ENCODE results near the gene ADGRF3. TPM values are rescaled to one million over a fixed set of nuclear protein-coding genes. Genes with fewer than 3 reads are reported as not detected.

ADGRF3 gene
- polyA plus RNA-seq, 1 of the 3 experiments (the other 2 are of a cell fraction), result 0.31 TPM

- Histone ChIP-seq H3K36me3 (replicated peaks in 1 of 2; ENCODE audit: control insufficient read depth in 1 of 2, insufficient read depth in 2 of 2, low read length in 1 of 2) (no peaks in the 10 kb centered on the region), H3K4me1 (ENCODE audit: control insufficient read depth in 1 of 2, insufficient read depth in 2 of 2, low read depth in 1 of 2, low read length in 1 of 2) (peaks cover 10 to 23% of the 10 kb centered on the region in 2 experiments; a peak in 3 of 4 replicates), H3K27me3 (ENCODE audit: insufficient read depth) (no peaks in the 10 kb centered on the region), H2AFZ (ENCODE audit: low read depth) (peak overlapping the region; percentile 80), H3K79me2 (ENCODE audit: insufficient read depth) (peaks cover 56% of the 10 kb centered on the region), H3K4me2 (peak overlapping the region; percentile 71), H3K9ac (peak overlapping the region; percentile 79), H3K4me3 (ENCODE audit: low read depth in 2 of 2, low read length in 1 of 2) (peak overlapping the region; percentile 90 to 95), H3K9me2 (no peaks in the 10 kb centered on the region), H3F3A (replicated peaks; ENCODE audit: insufficient read depth) (peaks cover 15% of the 10 kb centered on the region), H3K9me3 (no peaks in the 10 kb centered on the region), H4K20me1 (ENCODE audit: insufficient read depth) (no peaks in the 10 kb centered on the region; the same call in 1 of the 2 replicates), H3K27ac (ENCODE audit: low read depth in 2 of 2, low read length in 1 of 2) (peak overlapping the region; percentile 87 to 95)
- TF ChIP-seq, protein P1, sequence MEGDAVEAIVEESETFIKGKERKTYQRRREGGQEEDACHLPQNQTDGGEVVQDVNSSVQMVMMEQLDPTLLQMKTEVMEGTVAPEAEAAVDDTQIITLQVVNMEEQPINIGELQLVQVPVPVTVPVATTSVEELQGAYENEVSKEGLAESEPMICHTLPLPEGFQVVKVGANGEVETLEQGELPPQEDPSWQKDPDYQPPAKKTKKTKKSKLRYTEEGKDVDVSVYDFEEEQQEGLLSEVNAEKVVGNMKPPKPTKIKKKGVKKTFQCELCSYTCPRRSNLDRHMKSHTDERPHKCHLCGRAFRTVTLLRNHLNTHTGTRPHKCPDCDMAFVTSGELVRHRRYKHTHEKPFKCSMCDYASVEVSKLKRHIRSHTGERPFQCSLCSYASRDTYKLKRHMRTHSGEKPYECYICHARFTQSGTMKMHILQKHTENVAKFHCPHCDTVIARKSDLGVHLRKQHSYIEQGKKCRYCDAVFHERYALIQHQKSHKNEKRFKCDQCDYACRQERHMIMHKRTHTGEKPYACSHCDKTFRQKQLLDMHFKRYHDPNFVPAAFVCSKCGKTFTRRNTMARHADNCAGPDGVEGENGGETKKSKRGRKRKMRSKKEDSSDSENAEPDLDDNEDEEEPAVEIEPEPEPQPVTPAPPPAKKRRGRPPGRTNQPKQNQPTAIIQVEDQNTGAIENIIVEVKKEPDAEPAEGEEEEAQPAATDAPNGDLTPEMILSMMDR (IDR thresholded peaks at IDR 0.05), result no peak
- TF ChIP-seq SIN3A (IDR thresholded peaks at IDR 0.05; ENCODE audit: borderline replicate concordance, low read depth, low read length) (no peak), JUND (IDR thresholded peaks at IDR 0.05) (peak; percentile 33; the same call in 1 of the 2 replicates), FOSL2 (IDR thresholded peaks at IDR 0.05; ENCODE audit: borderline replicate concordance, low read depth) (peak; percentile 41; the same call in 1 of the 2 replicates), RXRA (IDR thresholded peaks at IDR 0.05; ENCODE audit: borderline replicate concordance, low read depth) (no peak), TCF12 (IDR thresholded peaks at IDR 0.05) (no peak), NFIC (IDR thresholded peaks at IDR 0.05; ENCODE audit: borderline replicate concordance) (no peak), YY1 (IDR thresholded peaks at IDR 0.05; ENCODE audit: low read depth) (no peak), IRF3 (IDR thresholded peaks at IDR 0.05; ENCODE audit: low read depth, low read length) (no peak), USF2 (IDR thresholded peaks at IDR 0.05; ENCODE audit: borderline replicate concordance, low read depth, low read length) (no peak), TEAD4 (IDR thresholded peaks at IDR 0.05; ENCODE audit: borderline replicate concordance, insufficient read depth) (no peak), GABPA (IDR thresholded peaks at IDR 0.05; ENCODE audit: low read depth) (no peak)
- TF ChIP-seq, protein P2, sequence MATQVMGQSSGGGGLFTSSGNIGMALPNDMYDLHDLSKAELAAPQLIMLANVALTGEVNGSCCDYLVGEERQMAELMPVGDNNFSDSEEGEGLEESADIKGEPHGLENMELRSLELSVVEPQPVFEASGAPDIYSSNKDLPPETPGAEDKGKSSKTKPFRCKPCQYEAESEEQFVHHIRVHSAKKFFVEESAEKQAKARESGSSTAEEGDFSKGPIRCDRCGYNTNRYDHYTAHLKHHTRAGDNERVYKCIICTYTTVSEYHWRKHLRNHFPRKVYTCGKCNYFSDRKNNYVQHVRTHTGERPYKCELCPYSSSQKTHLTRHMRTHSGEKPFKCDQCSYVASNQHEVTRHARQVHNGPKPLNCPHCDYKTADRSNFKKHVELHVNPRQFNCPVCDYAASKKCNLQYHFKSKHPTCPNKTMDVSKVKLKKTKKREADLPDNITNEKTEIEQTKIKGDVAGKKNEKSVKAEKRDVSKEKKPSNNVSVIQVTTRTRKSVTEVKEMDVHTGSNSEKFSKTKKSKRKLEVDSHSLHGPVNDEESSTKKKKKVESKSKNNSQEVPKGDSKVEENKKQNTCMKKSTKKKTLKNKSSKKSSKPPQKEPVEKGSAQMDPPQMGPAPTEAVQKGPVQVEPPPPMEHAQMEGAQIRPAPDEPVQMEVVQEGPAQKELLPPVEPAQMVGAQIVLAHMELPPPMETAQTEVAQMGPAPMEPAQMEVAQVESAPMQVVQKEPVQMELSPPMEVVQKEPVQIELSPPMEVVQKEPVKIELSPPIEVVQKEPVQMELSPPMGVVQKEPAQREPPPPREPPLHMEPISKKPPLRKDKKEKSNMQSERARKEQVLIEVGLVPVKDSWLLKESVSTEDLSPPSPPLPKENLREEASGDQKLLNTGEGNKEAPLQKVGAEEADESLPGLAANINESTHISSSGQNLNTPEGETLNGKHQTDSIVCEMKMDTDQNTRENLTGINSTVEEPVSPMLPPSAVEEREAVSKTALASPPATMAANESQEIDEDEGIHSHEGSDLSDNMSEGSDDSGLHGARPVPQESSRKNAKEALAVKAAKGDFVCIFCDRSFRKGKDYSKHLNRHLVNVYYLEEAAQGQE (IDR thresholded peaks at IDR 0.05; ENCODE audit: low read depth, low read length), result no peak
- DNase-seq, result no peak
- POLR2A ChIA-PET, result interaction anchor here (0.7 to 1.0 kb wide), 2 partner anchors 42 to 88 kb away, joined by 3 to 4 read pairs; no protein-coding TSS in a partner anchor
- 28% methylated on average over 17 of the region's 17 CpGs for WGBS (ENCODE audit: low lambda C conversion rate)
- CTCF ChIA-PET, result interaction anchor here (0.6 to 3.8 kb wide), 9 partner anchors 14 to 233 kb away, joined by 3 to 16 read pairs (median 3); a partner anchor contains a TSS
Measured at GRCh38 chr2:26344581-26345282, 1.9 kb downstream of the ADGRF3 start.

Measured in SK-N-SH (cell line).